Keratinocyte (primary cell): ENCODE data around the gene XPC. TPM values are rescaled to one million over a fixed set of nuclear protein-coding genes. Genes with fewer than 3 reads are reported as not detected.
A peak's percentile ranks its signal among the peaks of the same experiment; 100 is the strongest.

Source experiments
- DNase-seq: peaks from one replicate; pipeline ENCODE4 v3.0.0-alpha.2; 2011; ENCODE audit warnings: low read depth, missing footprints, low spot score
- FAIRE-seq: peaks from 2 replicates; lab custom pipeline; 2011; peaks lifted over from hg19 to GRCh38; lab: Jason Lieb, UNC
- H2AFZ ChIP-seq: 2 replicates; pipeline ENCODE4 v1.6.0; 2012; ENCODE audit warnings: low read length, control low read depth, inconsistent platforms; ENCODE audit not compliant: control insufficient read depth
- H3K27ac ChIP-seq: 2 replicates; pipeline ENCODE4 v1.5.1; 2011; ENCODE audit warnings: low read length; ENCODE audit not compliant: control insufficient read depth, insufficient read depth
- H3K27me3 ChIP-seq: 3 replicates; pipeline ENCODE4 v1.6.0; 2011; ENCODE audit warnings: low read length; ENCODE audit not compliant: control insufficient read depth, insufficient read depth; ENCODE audit errors: extremely low read depth
- H3K36me3 ChIP-seq, 2 experiments: 2 replicates in 1 of 2; 3 replicates in 1 of 2; pipeline ENCODE4 v1.5.1; 2011; ENCODE audit warnings: low read length in 2 of 2, mild to moderate bottlenecking in 1 of 2; ENCODE audit not compliant: control insufficient read depth in 2 of 2, insufficient read depth in 2 of 2; ENCODE audit errors: extremely low read depth in 1 of 2
- H3K4me1 ChIP-seq: 3 replicates; pipeline ENCODE4 v1.5.1; 2011; ENCODE audit warnings: low read length; ENCODE audit not compliant: control insufficient read depth, insufficient read depth; ENCODE audit errors: extremely low read depth
- H3K4me2 ChIP-seq: 3 replicates; pipeline ENCODE4 v1.6.0; 2011; ENCODE audit warnings: low read depth, low read length; ENCODE audit not compliant: control insufficient read depth, insufficient read depth; ENCODE audit errors: extremely low read depth
- H3K4me3 ChIP-seq, 3 experiments: fragments of 200-600 bp in 1 of 3; sonication (generic) in 1 of 3; 2 replicates in 2 of 3; 3 replicates in 1 of 3; pipeline ENCODE4 v1.5.1; 2011 to 2016; ENCODE audit warnings: low read length in 3 of 3, mild to moderate bottlenecking in 3 of 3, control low read depth in 2 of 3, inconsistent platforms in 1 of 3, low read depth in 1 of 3, mixed read lengths in 1 of 3, mixed run types in 1 of 3, moderate library complexity in 1 of 3; ENCODE audit not compliant: control insufficient read depth in 2 of 3, insufficient read depth in 2 of 3; ENCODE audit errors: extremely low read depth in 1 of 3
- H3K79me2 ChIP-seq: 2 replicates; pipeline ENCODE4 v1.6.0; 2012; ENCODE audit warnings: low read length; ENCODE audit not compliant: control insufficient read depth, insufficient read depth
- H3K9ac ChIP-seq: 3 replicates; pipeline ENCODE4 v1.6.0; 2011; ENCODE audit warnings: low read length; ENCODE audit not compliant: control insufficient read depth, insufficient read depth; ENCODE audit errors: extremely low read depth
- H3K9me1 ChIP-seq: 3 replicates; pipeline ENCODE4 v1.6.0; 2011; ENCODE audit warnings: low read length; ENCODE audit not compliant: control insufficient read depth, insufficient read depth; ENCODE audit errors: extremely low read depth
- H3K9me3 ChIP-seq: 2 replicates; pipeline ENCODE4 v1.5.1; 2012; ENCODE audit warnings: low read depth, low read length; ENCODE audit not compliant: control insufficient read depth
- H4K20me1 ChIP-seq: 3 replicates; pipeline ENCODE4 v1.6.0; 2011; ENCODE audit warnings: low read length; ENCODE audit not compliant: control insufficient read depth, insufficient read depth; ENCODE audit errors: extremely low read depth
- EZH2 ChIP-seq: IDR thresholded peaks from one replicate; pipeline ENCODE4 v1.6.1; 2012; ENCODE audit warnings: inconsistent platforms, mild to moderate bottlenecking, low read length, moderate library complexity
- dilution Hi-C: fragments of 300-500 bp; cut with MboI; formaldehyde crosslinking; loops from one replicate; pipeline ENCODE4 v1.7.0; 2020; ENCODE audit warnings: low sequenced_read_pairs; ENCODE audit not compliant: extremely low pct_ligation_motif_present
- polyA plus RNA-seq, 5 experiments: library from polyadenylated mRNA; depleted of rRNA in 3 of 5; stranded (reverse) in 3 of 5; stranded (forward) in 1 of 5; unstranded in 1 of 5; fragments of >200 nt; gene quantifications; 1 replicate in 1 of 5; 2 replicates in 3 of 5; 3 replicates in 1 of 5; pipeline versions ENCODE4 v1.2.1 to v1.2.3, GENCODE V29; 2011 to 2012; ENCODE audit warnings: missing spikeins in 2 of 5, low read depth in 1 of 5, low replicate concordance in 1 of 5
- TF ChIP-seq, protein P1 (sequence below), 3 experiments: IDR thresholded peaks in 1 of 3; conservative IDR thresholded peaks in 1 of 3; optimal IDR thresholded peaks in 1 of 3; 2 replicates in 2 of 3; 3 replicates in 1 of 3; pipeline versions ENCODE3 to v1.5.1; 2011; ENCODE audit warnings: low read length in 3 of 3, mild to moderate bottlenecking in 3 of 3, moderate library complexity in 2 of 3, control low read depth in 1 of 3, inconsistent platforms in 1 of 3; ENCODE audit not compliant: insufficient read depth in 2 of 3; ENCODE audit errors: extremely low read depth in 1 of 3

Gene XPC
- polyA plus RNA-seq, 1 donor (not counting 4 experiments of a cell fraction or from before 2014, with no cell fraction given): 24.9 TPM

DNA sequence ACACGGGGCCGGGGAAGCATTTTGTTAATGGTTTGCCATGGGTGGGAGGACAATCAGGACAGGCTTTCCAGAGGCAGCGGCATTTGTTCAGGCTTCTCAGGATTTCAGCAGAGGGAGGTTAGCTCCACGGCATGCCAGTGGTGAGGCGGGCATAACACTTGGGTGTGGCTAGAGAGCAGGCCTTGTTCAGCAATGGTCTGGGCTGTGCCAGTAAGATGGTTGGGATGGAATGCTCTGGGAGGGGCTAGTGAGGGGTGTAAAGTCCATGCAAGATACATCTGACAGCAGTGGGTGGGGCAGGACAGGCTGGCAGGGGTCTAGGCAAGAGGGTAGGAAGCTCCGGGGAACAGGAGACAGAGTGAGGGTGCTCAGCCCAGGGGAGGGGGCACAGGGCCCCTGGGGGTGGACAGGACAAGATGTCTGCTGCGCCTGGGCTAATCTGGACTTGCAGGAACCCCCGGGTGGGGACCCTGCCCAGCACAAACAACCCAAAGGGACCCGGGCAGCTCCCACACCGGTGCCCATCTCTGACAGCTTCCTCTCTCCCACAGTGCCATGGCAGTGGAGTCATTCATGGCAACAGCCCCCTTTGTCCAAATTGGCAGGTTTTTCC lies 45.1 kb downstream of the XPC start:
- Histone ChIP-seq H3K27me3 (no peaks in the 10 kb centered on the region), H3K9me1 (no peaks in the 10 kb centered on the region), H3K4me2 (no peak overlapping the region), H3K4me3 (no peak overlapping the region), H3K27ac (peak overlapping the region; percentile 66), H3K9me3 (no peaks in the 10 kb centered on the region), H3K9ac (peak overlapping the region; percentile 5), H3K36me3 (peaks cover 60 to 82% of the 10 kb centered on the region in 2 experiments), H2AFZ (no peak overlapping the region), H4K20me1 (peaks cover 7% of the 10 kb centered on the region), H3K79me2 (peaks cover 18% of the 10 kb centered on the region), H3K4me1 (peaks cover 44% of the 10 kb centered on the region)
- dilution Hi-C loops: no loop called here
- DNase-seq (no peak), FAIRE-seq (peak; percentile 68)
- TF ChIP-seq, protein P1, sequence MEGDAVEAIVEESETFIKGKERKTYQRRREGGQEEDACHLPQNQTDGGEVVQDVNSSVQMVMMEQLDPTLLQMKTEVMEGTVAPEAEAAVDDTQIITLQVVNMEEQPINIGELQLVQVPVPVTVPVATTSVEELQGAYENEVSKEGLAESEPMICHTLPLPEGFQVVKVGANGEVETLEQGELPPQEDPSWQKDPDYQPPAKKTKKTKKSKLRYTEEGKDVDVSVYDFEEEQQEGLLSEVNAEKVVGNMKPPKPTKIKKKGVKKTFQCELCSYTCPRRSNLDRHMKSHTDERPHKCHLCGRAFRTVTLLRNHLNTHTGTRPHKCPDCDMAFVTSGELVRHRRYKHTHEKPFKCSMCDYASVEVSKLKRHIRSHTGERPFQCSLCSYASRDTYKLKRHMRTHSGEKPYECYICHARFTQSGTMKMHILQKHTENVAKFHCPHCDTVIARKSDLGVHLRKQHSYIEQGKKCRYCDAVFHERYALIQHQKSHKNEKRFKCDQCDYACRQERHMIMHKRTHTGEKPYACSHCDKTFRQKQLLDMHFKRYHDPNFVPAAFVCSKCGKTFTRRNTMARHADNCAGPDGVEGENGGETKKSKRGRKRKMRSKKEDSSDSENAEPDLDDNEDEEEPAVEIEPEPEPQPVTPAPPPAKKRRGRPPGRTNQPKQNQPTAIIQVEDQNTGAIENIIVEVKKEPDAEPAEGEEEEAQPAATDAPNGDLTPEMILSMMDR (optimal IDR thresholded peaks at IDR 0.05 in 1 of 3, IDR thresholded peaks at IDR 0.05 in 1 of 3, conservative IDR thresholded peaks at IDR 0.05 in 1 of 3; ENCODE audit: extremely low read depth in 1 of 3, insufficient read depth in 2 of 3, low read length in 3 of 3): no peak
- no peak for TF ChIP-seq EZH2

- Histone ChIP-seq H3K27ac (peak overlapping the region; percentile 45), H3K9me3 (no peaks in the 10 kb centered on the region), H3K27me3 (no peaks in the 10 kb centered on the region), H3K4me3 (no peak overlapping the region), H3K4me1 (peaks cover 42% of the 10 kb centered on the region), H3K9ac (no peak overlapping the region), H2AFZ (no peak overlapping the region), H3K36me3 (peaks cover 64 to 82% of the 10 kb centered on the region in 2 experiments), H3K9me1 (no peaks in the 10 kb centered on the region), H3K79me2 (peaks cover 24% of the 10 kb centered on the region), H4K20me1 (peaks cover 9% of the 10 kb centered on the region), H3K4me2 (no peak overlapping the region)
- FAIRE-seq (no peak), DNase-seq (no peak)
- dilution Hi-C loops: no loop called here
- TF ChIP-seq, protein P1 (optimal IDR thresholded peaks at IDR 0.05 in 1 of 3, IDR thresholded peaks at IDR 0.05 in 1 of 3, conservative IDR thresholded peaks at IDR 0.05 in 1 of 3; ENCODE audit: extremely low read depth in 1 of 3, insufficient read depth in 2 of 3, low read length in 3 of 3): no peak
- no peak for TF ChIP-seq EZH2
Measured at GRCh38 chr3:14132689-14133088, 45.7 kb downstream of the XPC start.
